IPS-18a (cell line): ENCODE measurements around the gene WBP2NL.

Experiments used
- H3K27ac ChIP-seq: one replicate; pipeline ENCODE4 v1.5.1; 2013; ENCODE audit warnings: low read length
- H3K27me3 ChIP-seq: one replicate; pipeline ENCODE4 v1.6.1; 2013; ENCODE audit warnings: mild to moderate bottlenecking, low read length; ENCODE audit not compliant: control insufficient read depth, insufficient read depth
- H3K36me3 ChIP-seq: one replicate; pipeline ENCODE4 v1.6.1; 2013; ENCODE audit warnings: low read depth, low read length; ENCODE audit not compliant: control insufficient read depth
- H3K4me1 ChIP-seq: one replicate; pipeline ENCODE4 v1.6.1; 2013; ENCODE audit warnings: low read depth, low read length; ENCODE audit not compliant: control insufficient read depth
- H3K4me3 ChIP-seq: one replicate; pipeline ENCODE4 v1.5.1; 2013; ENCODE audit warnings: low read length
- H3K9ac ChIP-seq: one replicate; pipeline ENCODE4 v1.6.1; 2013; ENCODE audit warnings: mild to moderate bottlenecking, low read length, moderate library complexity
- H3K9me3 ChIP-seq: one replicate; pipeline ENCODE4 v1.6.1; 2013; ENCODE audit warnings: low read depth, low read length; ENCODE audit not compliant: control insufficient read depth

WBP2NL gene

DNA sequence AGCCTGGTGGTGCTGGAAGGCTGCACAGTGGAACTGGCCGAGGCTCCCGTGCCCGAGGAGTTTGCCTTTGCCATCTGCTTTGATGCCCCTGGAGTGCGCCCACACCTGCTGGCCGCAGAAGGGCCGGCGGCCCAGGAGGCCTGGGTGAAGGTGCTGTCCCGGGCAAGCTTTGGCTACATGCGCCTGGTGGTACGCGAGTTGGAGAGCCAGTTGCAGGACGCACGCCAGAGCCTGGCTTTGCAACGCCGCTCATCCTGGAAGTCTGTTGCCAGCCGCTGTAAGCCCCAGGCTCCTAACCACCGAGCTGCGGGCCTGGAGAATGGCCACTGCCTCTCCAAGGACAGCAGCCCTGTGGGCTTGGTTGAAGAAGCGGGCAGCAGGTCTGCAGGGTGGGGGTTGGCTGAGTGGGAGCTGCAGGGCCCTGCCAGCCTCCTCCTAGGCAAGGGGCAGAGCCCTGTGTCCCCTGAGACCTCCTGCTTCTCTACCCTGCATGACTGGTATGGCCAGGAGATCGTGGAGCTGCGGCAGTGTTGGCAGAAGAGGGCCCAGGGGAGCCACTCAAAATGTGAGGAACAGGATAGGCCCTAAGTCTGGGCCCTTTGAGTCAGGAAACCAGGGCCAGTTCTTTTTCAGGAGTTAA, 79.0 kb downstream of the WBP2NL start:
- Histone ChIP-seq H3K9ac (no peak overlapping the region), H3K9me3 (no peaks in the 10 kb centered on the region), H3K36me3 (peaks cover 3% of the 10 kb centered on the region), H3K4me3 (no peak overlapping the region), H3K27ac (no peak overlapping the region), H3K27me3 (peaks cover 13% of the 10 kb centered on the region), H3K4me1 (no peaks in the 10 kb centered on the region)
